PC-3 (cell line): ENCODE results near the gene CASKIN1.

ENCODE experiments used
- CTCF ChIP-seq: fragments of 300-600 bp; sonication (generic); conservative IDR thresholded peaks from 2 replicates; pipeline ENCODE4 v1.5.1; 2017; ENCODE audit warnings: antibody characterized with exemption, low read depth, mild to moderate bottlenecking, low read length
- EZH2phosphoT487 ChIP-seq: fragments of 300-600 bp; sonication (generic); IDR thresholded peaks from 2 replicates; pipeline ENCODE4 v1.6.1; 2018; ENCODE audit warnings: mild to moderate bottlenecking, antibody characterized with exemption, low read length, borderline replicate concordance

- TF ChIP-seq CTCF = no peak
- TF ChIP-seq EZH2phosphoT487 = no peak
These were observed 48.3 kb downstream of the CASKIN1 start, which contains the start of gene RAB26 for GRCh38 chr16:2147981-2148671.
